ENCODE results near the gene QARS1. TPM values are rescaled to one million over a fixed set of nuclear protein-coding genes. Genes with fewer than 3 reads are reported as not detected.

QARS1 gene
- total RNA-seq, 2 donors from 2014 or later = 371 to 374 TPM

GRCh38 chr3:49122886-49123545, 18.5 kb upstream of the QARS1 start:
- intact Hi-C loops (cut with DNase I) = no loop called here
- Histone ChIP-seq H3K36me3 (no peaks in the 10 kb centered on the region), H3K27ac (no peak overlapping the region), H3K9ac (ENCODE audit: low read depth in 2 of 2, low read length in 2 of 2) (no peak overlapping the region), H3K4me3 (no peak overlapping the region), H3K4me1 (peaks cover 10% of the 10 kb centered on the region), H3K27me3 (no peaks in the 10 kb centered on the region), H3K9me3 (no peaks in the 10 kb centered on the region)
- TF ChIP-seq CTCF (IDR thresholded peaks at IDR 0.05) = no peak
- DNase-seq = no peak

GRCh38 chr3:49122451-49122850, 17.9 kb upstream of the QARS1 start:
- H3K4me3 ChIP-seq = no peak overlapping the region
- no peaks in the 10 kb centered on the region for H3K27me3 ChIP-seq
- intact Hi-C loops (cut with DNase I) = no loop called here
- H3K9me3 ChIP-seq = no peaks in the 10 kb centered on the region
- H3K4me1 ChIP-seq = peaks cover 10% of the 10 kb centered on the region
- H3K27ac ChIP-seq = no peak overlapping the region
- TF ChIP-seq CTCF (IDR thresholded peaks at IDR 0.05) = no peak
- peaks cover 5% of the 10 kb centered on the region for H3K36me3 ChIP-seq
- H3K9ac ChIP-seq (ENCODE audit: low read depth in 2 of 2, low read length in 2 of 2) = no peak overlapping the region
- DNase-seq = no peak

GRCh38 chr3:49122022-49122421, 17.5 kb upstream of the QARS1 start:
- DNase-seq = no peak
- TF ChIP-seq CTCF (IDR thresholded peaks at IDR 0.05) = no peak
- H3K27ac ChIP-seq = no peak overlapping the region
- H3K9ac ChIP-seq (ENCODE audit: low read depth in 2 of 2, low read length in 2 of 2) = no peak overlapping the region
- peaks cover 10% of the 10 kb centered on the region for H3K4me1 ChIP-seq
- H3K36me3 ChIP-seq = peaks cover 9% of the 10 kb centered on the region
- no peaks in the 10 kb centered on the region for H3K27me3 ChIP-seq
- intact Hi-C loops (cut with DNase I) = no loop called here
- no peaks in the 10 kb centered on the region for H3K9me3 ChIP-seq
- H3K4me3 ChIP-seq = no peak overlapping the region

- no peaks in the 10 kb centered on the region for H3K27me3 ChIP-seq
- no peak for DNase-seq
- no peaks in the 10 kb centered on the region for H3K9me3 ChIP-seq
- H3K27ac ChIP-seq = peak overlapping the region; percentile 94
- H3K4me3 ChIP-seq = peak overlapping the region; percentile 83
- intact Hi-C loops (cut with DNase I) = no loop called here
- H3K9ac ChIP-seq (ENCODE audit: low read depth in 2 of 2, low read length in 2 of 2) = peak overlapping the region; percentile 65 to 99
- no peak for TF ChIP-seq CTCF (IDR thresholded peaks at IDR 0.05)
- H3K4me1 ChIP-seq = peaks cover 10% of the 10 kb centered on the region
- H3K36me3 ChIP-seq = peaks cover 16% of the 10 kb centered on the region
These were observed 16.7 kb upstream of the QARS1 start for GRCh38 chr3:49121132-49121736.

- peak within 1 kb of the TSS; percentile 94 for H3K27ac ChIP-seq
- TF ChIP-seq CTCF (IDR thresholded peaks at IDR 0.05) = no peak
- H3K9me3 ChIP-seq = no peaks in the 10 kb centered on the region
- intact Hi-C loops (cut with DNase I) = no loop called here
- peaks cover 23% of the 10 kb centered on the region for H3K36me3 ChIP-seq
- peaks cover 10% of the 10 kb centered on the region for H3K4me1 ChIP-seq
- peak; percentile 97 for DNase-seq
- H3K4me3 ChIP-seq = peak within 1 kb of the TSS; percentile 83
- no peaks in the 10 kb centered on the region for H3K27me3 ChIP-seq
- peak within 1 kb of the TSS; percentile 99 to 100 for H3K9ac ChIP-seq (ENCODE audit: low read depth in 2 of 2, low read length in 2 of 2)
These were observed 16.0 kb upstream of the QARS1 start, which contains the start of gene USP19 for GRCh38 chr3:49120438-49121131. Gene USP19 (minus strand): TSS chr3:49120823. CDS start chr3:49119145, 1,678 bp downstream.
